Mammary epithelial cell (primary cell): Measurements from ENCODE around the gene STX10.

Experiments
- CTCF ChIP-seq, 2 donors: IDR thresholded peaks in 1 of 2; conservative IDR thresholded peaks in 1 of 2; 2 replicates each; pipeline ENCODE4 v1.5.1; 2011 to 2012; ENCODE audit warnings: inconsistent platforms in 2 of 2, low read length in 2 of 2, mild to moderate bottlenecking in 2 of 2, control low read depth in 1 of 2, low read depth in 1 of 2; ENCODE audit not compliant: insufficient read depth in 1 of 2; ENCODE audit errors: extremely low read depth in 1 of 2
- EZH2 ChIP-seq: IDR thresholded peaks from 2 replicates; pipeline ENCODE4 v1.6.1; 2012; ENCODE audit warnings: low read length, inconsistent platforms, borderline replicate concordance

GRCh38 chr19:13110099-13110610 is 40.0 kb downstream of the STX10 start:
- no peak for TF ChIP-seq CTCF (conservative IDR thresholded peaks at IDR 0.05 in 1 of 2, IDR thresholded peaks at IDR 0.05 in 1 of 2; ENCODE audit: extremely low read depth in 1 of 2, insufficient read depth in 1 of 2, low read depth in 1 of 2, low read length in 2 of 2)
- no peak for TF ChIP-seq EZH2
